H9 (cell line): ENCODE data around the gene TMEM52B. TPM values are rescaled to one million over a fixed set of nuclear protein-coding genes. Genes with fewer than 3 reads are reported as not detected.

Experiments used
- DNase-seq: peaks from one replicate; pipeline ENCODE4 v3.0.0-alpha.2; 2017
- H2AFZ ChIP-seq: one replicate; pipeline ENCODE4 v1.6.1; 2013; ENCODE audit warnings: mild to moderate bottlenecking, low read length, control low read depth, moderate library complexity
- H2AK5ac ChIP-seq: 2 replicates; pipeline ENCODE4 v1.6.1; 2013; ENCODE audit warnings: low read length, control low read depth, mixed read lengths; ENCODE audit not compliant: insufficient read length
- H2BK120ac ChIP-seq: one replicate; pipeline ENCODE4 v1.6.1; 2013; ENCODE audit warnings: low read depth, mild to moderate bottlenecking, low read length, control low read depth, inconsistent platforms; ENCODE audit not compliant: poor library complexity, severe bottlenecking
- H2BK12ac ChIP-seq: 2 replicates; pipeline ENCODE4 v1.6.1; 2013; ENCODE audit warnings: low read length, control low read depth, mixed read lengths, low read depth; ENCODE audit not compliant: insufficient read length
- H2BK15ac ChIP-seq: 2 replicates; pipeline ENCODE4 v1.6.1; 2013; ENCODE audit warnings: low read depth, low read length, control low read depth
- H2BK20ac ChIP-seq: one replicate; pipeline ENCODE4 v1.6.1; 2013; ENCODE audit warnings: low read depth, mild to moderate bottlenecking, low read length, control low read depth, inconsistent platforms; ENCODE audit not compliant: poor library complexity, severe bottlenecking
- H2BK5ac ChIP-seq: 2 replicates; pipeline ENCODE4 v1.6.1; 2013; ENCODE audit warnings: low read length, control low read depth, mixed read lengths; ENCODE audit not compliant: insufficient read length
- H3K14ac ChIP-seq: 2 replicates; pipeline ENCODE4 v1.6.1; 2013; ENCODE audit warnings: low read length, control low read depth; ENCODE audit not compliant: insufficient read depth
- H3K18ac ChIP-seq: 2 replicates; pipeline ENCODE4 v1.6.1; 2013; ENCODE audit warnings: low read depth, mild to moderate bottlenecking, mixed read lengths, low read length, control low read depth; ENCODE audit not compliant: insufficient read length
- H3K23ac ChIP-seq: 2 replicates; pipeline ENCODE4 v1.6.1; 2013; ENCODE audit warnings: low read length, control low read depth, mixed read lengths, low read depth; ENCODE audit not compliant: insufficient read length
- H3K23me2 ChIP-seq: 2 replicates; pipeline ENCODE4 v1.6.1; 2013; ENCODE audit warnings: low read depth, mild to moderate bottlenecking, mixed read lengths, low read length, control low read depth; ENCODE audit not compliant: insufficient read length, poor library complexity, severe bottlenecking
- H3K27ac ChIP-seq: 2 replicates; pipeline ENCODE4 v1.5.1; 2013; ENCODE audit warnings: low read length, control low read depth, mixed read lengths, low read depth; ENCODE audit not compliant: insufficient read length
- H3K27me3 ChIP-seq: 2 replicates; pipeline ENCODE4 v1.6.1; 2013; ENCODE audit warnings: low read length, control low read depth, inconsistent platforms; ENCODE audit not compliant: insufficient read depth
- H3K4ac ChIP-seq: 2 replicates; pipeline ENCODE4 v1.6.1; 2013; ENCODE audit warnings: low read depth, mild to moderate bottlenecking, control low read depth, inconsistent platforms, low read length, moderate library complexity
- H3K4me1 ChIP-seq: 2 replicates; pipeline ENCODE4 v1.6.1; 2013; ENCODE audit warnings: low read length, control low read depth, inconsistent platforms; ENCODE audit not compliant: insufficient read depth
- H3K4me2 ChIP-seq: 2 replicates; pipeline ENCODE4 v1.6.1; 2013; ENCODE audit warnings: low read length, control low read depth, mixed read lengths; ENCODE audit not compliant: insufficient read length, insufficient read depth
- H3K56ac ChIP-seq: 2 replicates; pipeline ENCODE4 v1.6.1; 2013; ENCODE audit warnings: low read depth, mild to moderate bottlenecking, mixed read lengths, low read length, control low read depth; ENCODE audit not compliant: insufficient read length
- H3K79me1 ChIP-seq: 2 replicates; pipeline ENCODE4 v1.6.1; 2013; ENCODE audit warnings: low read depth, mild to moderate bottlenecking, moderate library complexity, low read length, control low read depth, inconsistent platforms; ENCODE audit not compliant: insufficient read depth, poor library complexity, severe bottlenecking
- H3K79me2 ChIP-seq: 2 replicates; pipeline ENCODE4 v1.6.1; 2013; ENCODE audit warnings: low read length, control low read depth, inconsistent platforms; ENCODE audit not compliant: insufficient read depth
- H3K9ac ChIP-seq: 2 replicates; pipeline ENCODE4 v1.6.1; 2013; ENCODE audit warnings: low read length, control low read depth, mixed read lengths; ENCODE audit not compliant: insufficient read length; ENCODE audit errors: extremely low read depth
- H3K9me3 ChIP-seq: one replicate; pipeline ENCODE4 v1.6.1; 2013; ENCODE audit warnings: low read depth, low read length, inconsistent platforms; ENCODE audit not compliant: control insufficient read depth
- H3T11ph ChIP-seq: one replicate; pipeline ENCODE4 v1.6.1; 2013; ENCODE audit warnings: mild to moderate bottlenecking, low read length, control low read depth, inconsistent platforms
- H4K20me1 ChIP-seq: one replicate; pipeline ENCODE4 v1.6.1; 2013; ENCODE audit not compliant: control insufficient read depth, insufficient read length, insufficient read depth
- H4K5ac ChIP-seq: 2 replicates; pipeline ENCODE4 v1.6.1; 2013; ENCODE audit warnings: low read depth, mild to moderate bottlenecking, mixed read lengths, low read length, control low read depth; ENCODE audit not compliant: insufficient read length
- H4K8ac ChIP-seq: replicated peaks from 2 replicates; pipeline ENCODE4 v1.6.1; 2013; ENCODE audit warnings: low read length, control low read depth, mixed read lengths, low read depth; ENCODE audit not compliant: insufficient read length
- H4K91ac ChIP-seq: 2 replicates; pipeline ENCODE4 v1.6.1; 2013; ENCODE audit warnings: low read depth, mild to moderate bottlenecking, moderate library complexity, mixed read lengths, low read length, control low read depth; ENCODE audit not compliant: insufficient read length
- H3K27ac Mint-ChIP-seq, 3 experiments: 2 replicates in 2 of 3; 3 replicates in 1 of 3; pipeline ENCODE4 v1.8.0; 2020 to 2021; ENCODE audit warnings: mixed read lengths in 3 of 3, mild to moderate bottlenecking in 1 of 3, moderate library complexity in 1 of 3
- H3K27me3 Mint-ChIP-seq: 2 replicates; pipeline ENCODE4 v1.8.0; 2021; ENCODE audit warnings: low read depth, mild to moderate bottlenecking, moderate library complexity, mixed read lengths
- H3K36me3 Mint-ChIP-seq, 3 experiments: 2 replicates in 2 of 3; 3 replicates in 1 of 3; pipeline ENCODE4 v1.8.0; 2020 to 2021; ENCODE audit warnings: low read depth in 3 of 3, mixed read lengths in 3 of 3; ENCODE audit not compliant: insufficient read depth in 1 of 3
- H3K4me1 Mint-ChIP-seq, 2 experiments: 2 replicates each; pipeline ENCODE4 v1.8.0; 2020; ENCODE audit warnings: mixed read lengths in 2 of 2
- H3K4me3 Mint-ChIP-seq, 2 experiments: 2 replicates in 1 of 2; 3 replicates in 1 of 2; pipeline ENCODE4 v1.8.0; 2020 to 2021; ENCODE audit warnings: mild to moderate bottlenecking in 2 of 2, mixed read lengths in 2 of 2, moderate library complexity in 1 of 2
- H3K9me3 Mint-ChIP-seq, 2 experiments: 2 replicates in 1 of 2; 3 replicates in 1 of 2; pipeline ENCODE4 v1.8.0; 2020; ENCODE audit warnings: mild to moderate bottlenecking in 2 of 2, mixed read lengths in 2 of 2, moderate library complexity in 1 of 2
- CTCF ChIP-seq: fragments of 200-600 bp; sonication (generic); conservative IDR thresholded peaks from 3 replicates; pipeline ENCODE4 v1.8.0; 2021; ENCODE audit warnings: antibody characterized with exemption, mild to moderate bottlenecking
- WGBS: extraction: QIAGEN DNeasy Blood & Tissue Kit; methylation state at CpG from one replicate; pipeline ENCODE4 v1.1.7; 2013; ENCODE audit warnings: missing lambda C conversion rate, low lambda C conversion rate, mixed read lengths; ENCODE audit not compliant: insufficient read length; ENCODE audit errors: extremely low coverage; 5-methylcytosine and 5-hydroxymethylcytosine counted together
- total RNA-seq: library from RNA; stranded (reverse); gene quantifications from 2 replicates; pipeline ENCODE4 v1.2.1, GENCODE V29; 2021

TMEM52B gene
- total RNA-seq, 1 experiment from 2014 or later = not detected

DNA sequence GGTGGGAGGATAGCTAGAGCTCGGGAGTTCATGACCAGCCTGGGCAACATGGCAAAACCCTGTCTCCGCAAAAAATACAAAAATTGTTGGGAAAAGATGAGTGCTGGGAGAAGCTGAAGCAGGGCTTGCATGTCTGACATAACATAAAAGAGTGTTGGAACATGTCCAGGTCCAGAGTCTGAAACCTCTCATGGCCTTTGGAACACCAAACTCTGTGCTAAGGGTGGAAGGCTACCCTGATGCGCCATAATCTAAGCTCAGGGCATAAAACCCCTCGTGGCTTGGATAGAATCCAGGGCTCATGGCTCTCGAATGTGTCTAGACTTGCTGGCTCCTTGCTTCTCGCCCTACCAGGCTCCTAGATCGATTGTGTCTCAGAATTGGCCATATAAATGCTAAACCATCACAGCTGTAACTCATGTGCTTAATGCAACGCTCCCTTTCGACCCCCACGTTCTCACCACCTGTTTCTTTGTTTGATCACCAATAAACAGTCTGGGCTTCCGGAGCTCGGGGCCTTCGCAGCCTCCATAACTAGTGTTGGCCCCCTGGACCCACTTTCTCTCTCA, 42.1 kb upstream of the TMEM52B start:
- H3K4me1 Mint-ChIP-seq = peaks cover 23 to 30% of the 10 kb centered on the region in 2 experiments
- H3K4ac ChIP-seq = no peak overlapping the region
- H2BK15ac ChIP-seq = no peak overlapping the region
- H3K18ac ChIP-seq = no peak overlapping the region
- no peaks in the 10 kb centered on the region; the same call in 1 of the 2 replicates for H3K27me3 Mint-ChIP-seq
- H2AFZ ChIP-seq = no peak overlapping the region
- no peaks in the 10 kb centered on the region for H3K9me3 ChIP-seq
- H3K79me1 ChIP-seq = no peaks in the 10 kb centered on the region
- H4K8ac ChIP-seq = no peak overlapping the region
- peaks cover 0 to 2% of the 10 kb centered on the region in 2 experiments; a peak in 1 of 5 replicates for H3K9me3 Mint-ChIP-seq
- no peaks in the 10 kb centered on the region for H3K27me3 ChIP-seq
- no peak overlapping the region for H3T11ph ChIP-seq
- no peak overlapping the region for H2BK12ac ChIP-seq
- no peak overlapping the region for H3K23ac ChIP-seq
- no peak overlapping the region for H4K5ac ChIP-seq
- H3K27ac Mint-ChIP-seq = no peak overlapping the region; a peak in 2 of 7 replicates
- H3K27ac ChIP-seq = no peak overlapping the region
- H2BK5ac ChIP-seq = no peak overlapping the region
- no peak overlapping the region for H3K4me2 ChIP-seq
- H3K4me3 Mint-ChIP-seq = no peak overlapping the region
- no peak overlapping the region for H2BK120ac ChIP-seq
- no peaks in the 10 kb centered on the region for H3K23me2 ChIP-seq
- no peak overlapping the region for H2AK5ac ChIP-seq
- H3K4me1 ChIP-seq = peaks cover 4% of the 10 kb centered on the region
- H3K79me2 ChIP-seq = no peaks in the 10 kb centered on the region
- WGBS = no CpG with 5 or more reads among the region's 13 CpGs
- no peak overlapping the region for H3K9ac ChIP-seq
- no peak overlapping the region for H3K56ac ChIP-seq
- DNase-seq = no peak
- no peak overlapping the region for H3K14ac ChIP-seq
- no peak for TF ChIP-seq CTCF
- no peaks in the 10 kb centered on the region; a peak in 1 of 7 replicates for H3K36me3 Mint-ChIP-seq
- H4K91ac ChIP-seq = no peak overlapping the region
- no peak overlapping the region for H2BK20ac ChIP-seq
- H4K20me1 ChIP-seq = no peaks in the 10 kb centered on the region
